GM18499 (cell line): ENCODE data around the gene WDR86.

Source experiments
- ATAC-seq: cut with Tn5 transposase; IDR thresholded peaks from one replicate; pipeline ENCODE4 v1.9.1; 2021; ENCODE audit warnings: moderate number of reproducible peaks; ENCODE audit not compliant: insufficient read depth, unreplicated experiment

WDR86 gene, protein sequence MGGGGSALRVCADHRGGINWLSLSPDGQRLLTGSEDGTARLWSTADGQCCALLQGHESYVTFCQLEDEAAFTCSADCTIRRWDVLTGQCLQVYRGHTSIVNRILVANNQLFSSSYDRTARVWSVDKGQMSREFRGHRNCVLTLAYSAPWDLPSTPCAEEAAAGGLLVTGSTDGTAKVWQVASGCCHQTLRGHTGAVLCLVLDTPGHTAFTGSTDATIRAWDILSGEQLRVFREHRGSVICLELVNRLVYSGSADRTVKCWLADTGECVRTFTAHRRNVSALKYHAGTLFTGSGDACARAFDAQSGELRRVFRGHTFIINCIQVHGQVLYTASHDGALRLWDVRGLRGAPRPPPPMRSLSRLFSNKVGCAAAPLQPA

DNA sequence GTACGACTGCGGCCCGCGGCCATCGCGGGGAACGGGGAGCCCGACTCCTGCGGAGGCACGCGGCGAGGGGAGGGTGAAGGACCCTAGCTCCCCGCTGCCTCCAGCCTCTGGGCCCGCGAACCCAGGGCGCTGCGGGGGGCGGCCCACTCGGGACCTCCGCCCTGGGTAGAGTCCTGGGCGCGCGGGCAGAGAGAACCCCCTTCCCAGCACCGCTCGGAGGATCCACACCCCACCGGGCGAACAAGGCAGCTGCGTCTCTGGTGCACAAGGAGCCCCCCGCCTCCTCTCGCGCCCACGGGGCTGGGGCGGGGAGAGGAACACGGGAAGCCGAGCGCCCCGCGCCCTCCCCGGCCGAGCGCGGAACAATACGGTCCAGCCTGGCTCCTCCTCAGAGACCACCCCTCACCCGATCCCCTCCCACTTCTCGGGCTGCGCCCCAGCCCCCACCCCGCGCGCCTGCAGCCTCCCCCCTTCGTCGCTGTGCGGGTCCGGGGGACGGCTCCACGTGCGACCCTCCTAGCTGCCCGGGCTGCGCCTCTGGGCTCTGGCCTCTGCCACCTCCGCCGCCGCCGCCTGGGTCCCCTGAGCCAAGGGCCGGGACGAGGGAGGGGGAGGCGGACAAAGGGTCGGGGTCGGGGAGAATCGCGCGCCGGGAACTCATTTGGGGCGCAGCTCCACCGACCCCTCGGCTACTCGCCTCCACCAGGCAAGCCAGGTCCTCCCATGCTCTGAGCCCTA is at the start of gene WDR86:
TSS of gene WDR86 (minus strand) at position 372 of the 738 bp plus-strand sequence. CDS start 449 bp downstream, outside the sequence.
- no peak for ATAC-seq

DNA sequence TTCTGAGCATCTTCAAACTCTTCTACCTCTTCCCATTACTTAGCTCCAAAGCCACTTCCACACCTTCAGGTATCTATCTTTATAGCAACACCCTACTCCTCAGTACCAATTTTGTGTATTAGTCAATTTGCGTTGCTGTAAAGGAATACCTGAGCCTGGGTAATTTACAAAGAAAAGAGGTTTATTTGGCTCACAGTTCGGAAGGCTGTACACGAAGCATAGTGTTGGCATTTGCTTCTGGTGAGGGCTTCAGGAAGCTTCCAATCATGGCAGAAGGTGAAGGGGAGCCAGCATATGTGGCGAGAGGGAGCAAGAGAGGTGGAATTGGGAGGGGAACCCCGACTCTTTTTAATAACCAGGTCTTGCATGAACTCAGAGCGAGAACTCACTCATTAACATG is 47.7 kb upstream of the WDR86 start:
- no peak for ATAC-seq

DNA sequence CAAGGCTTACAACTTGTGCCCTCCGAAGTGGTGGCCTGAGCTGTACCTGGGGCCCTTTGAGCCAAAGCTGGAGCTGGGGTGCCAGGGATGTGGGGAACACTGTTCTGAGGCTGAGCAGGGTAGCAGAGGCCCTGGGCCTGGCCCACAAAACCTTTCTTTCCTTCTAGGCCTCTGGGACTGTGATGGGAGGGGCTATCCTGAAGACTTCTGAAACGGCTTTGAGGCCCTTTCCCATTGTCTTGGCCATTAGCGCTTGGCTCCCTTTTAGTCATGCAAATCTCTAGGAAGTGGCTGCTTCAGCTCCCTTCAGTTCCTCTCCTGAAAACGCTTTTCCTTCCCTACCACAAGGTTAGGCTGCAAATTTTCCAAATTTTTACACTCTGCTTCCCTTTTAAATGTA is 46.9 kb upstream of the WDR86 start:
- no peak for ATAC-seq

DNA sequence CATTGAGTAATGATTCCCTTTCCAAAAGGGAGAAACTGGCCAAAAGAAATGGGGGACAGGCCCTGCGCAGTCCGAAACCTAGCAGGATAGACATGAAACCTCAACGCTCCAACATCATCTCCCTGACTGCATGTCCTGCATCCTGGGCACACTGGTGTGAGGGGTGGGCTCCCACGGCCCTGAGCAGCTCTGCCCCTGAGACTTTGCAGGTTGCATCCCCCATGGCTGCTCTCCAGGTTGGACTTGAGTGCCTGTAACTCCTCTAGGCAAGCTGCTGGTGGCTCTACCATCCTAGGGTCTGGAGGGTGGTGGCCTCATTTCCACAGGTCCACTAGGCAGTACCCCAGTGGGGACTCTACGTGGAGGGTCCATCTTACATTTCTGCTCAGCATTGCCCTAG is 46.4 kb upstream of the WDR86 start:
- no peak for ATAC-seq

DNA sequence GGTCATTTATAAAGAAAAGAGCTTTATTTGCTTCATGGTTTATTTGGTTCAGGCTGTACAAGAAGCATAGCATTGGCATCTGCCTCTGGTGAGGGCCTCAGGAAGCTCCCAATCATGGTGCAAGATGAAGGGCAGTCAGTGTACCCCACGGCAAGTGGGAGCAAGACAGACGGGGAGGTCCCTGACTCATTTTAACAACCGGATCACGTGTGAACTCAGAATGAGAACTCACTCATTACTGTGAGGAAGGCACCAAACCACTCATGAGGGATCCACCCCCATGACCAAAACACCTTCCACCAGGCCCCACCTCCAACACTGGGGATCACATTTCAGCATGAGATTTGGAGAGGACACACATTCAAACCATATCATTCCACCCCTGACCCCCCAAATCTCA is 45.9 kb upstream of the WDR86 start:
- no peak for ATAC-seq

DNA sequence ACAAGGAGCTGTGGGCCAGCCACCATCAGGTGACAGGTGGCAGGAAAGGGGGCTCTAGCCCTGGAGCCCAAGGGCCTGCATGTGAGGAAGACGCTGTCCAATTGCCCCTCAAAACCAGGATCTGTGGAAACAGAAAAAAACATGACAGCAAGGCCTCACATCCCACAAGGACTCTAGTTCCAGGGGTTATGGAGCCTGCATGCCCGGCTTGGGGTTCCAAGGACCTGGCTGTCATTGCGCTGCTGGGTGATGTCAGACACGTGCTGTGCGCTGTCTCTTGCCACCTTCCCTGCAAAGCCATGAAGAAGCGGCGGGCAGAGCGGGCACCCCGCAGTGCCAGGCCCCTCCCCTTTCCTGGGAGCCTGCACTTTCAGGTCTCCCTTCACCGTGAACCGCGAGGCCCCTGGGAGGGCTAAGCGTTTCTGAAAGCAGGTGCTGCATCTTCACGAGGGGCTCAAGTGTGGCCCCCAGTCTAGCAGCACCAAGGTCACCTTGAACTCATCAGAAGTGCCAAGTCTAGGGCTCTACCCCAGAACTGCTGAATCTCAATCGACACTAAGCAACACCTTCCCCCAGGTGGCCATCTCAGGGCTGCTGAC is 45.2 kb upstream of the WDR86 start:
- no peak for ATAC-seq

DNA sequence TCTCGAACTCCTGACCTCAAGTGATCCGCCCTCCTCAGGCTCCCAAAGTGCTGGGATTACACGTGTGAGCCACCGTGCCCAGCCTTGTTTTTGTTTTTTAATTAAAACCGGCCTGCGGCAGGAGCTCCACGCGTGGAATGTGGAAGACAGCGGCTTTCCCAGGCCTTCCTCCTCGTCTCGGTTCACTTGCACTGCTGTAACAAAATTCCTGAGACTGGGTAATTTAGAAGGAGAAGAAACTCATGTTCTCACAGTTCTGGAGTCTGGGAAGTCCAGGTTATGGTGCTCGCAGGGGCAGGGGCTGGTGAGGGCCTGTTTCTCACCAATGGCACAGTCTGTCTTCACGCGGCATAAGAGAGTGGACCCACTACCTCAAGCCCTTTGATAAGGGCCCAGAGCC is 44.5 kb upstream of the WDR86 start:
- no peak for ATAC-seq

DNA sequence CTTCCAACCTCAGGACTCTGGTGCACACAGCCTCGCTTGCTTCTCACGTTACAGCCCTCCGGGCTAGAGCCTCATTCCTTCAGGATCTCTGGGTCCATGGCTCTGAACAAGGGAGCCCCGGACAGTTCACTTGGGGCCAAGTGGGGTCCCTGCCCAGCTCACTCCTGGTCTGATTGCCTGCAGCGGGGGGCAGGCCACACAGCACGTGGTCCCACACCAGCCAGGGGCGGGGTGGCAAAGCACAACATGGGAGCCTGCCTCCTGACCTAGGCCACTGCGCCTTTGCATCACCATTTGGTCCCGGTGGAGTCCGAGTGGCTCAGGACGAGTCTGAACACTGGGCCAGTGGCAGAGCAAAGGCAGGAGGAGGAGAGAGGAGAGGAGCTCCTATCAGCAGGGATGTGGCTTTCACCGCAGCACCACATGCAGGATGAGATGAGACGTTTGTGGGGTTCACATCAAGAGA is 43.5 kb upstream of the WDR86 start:
- ATAC-seq: no peak

DNA sequence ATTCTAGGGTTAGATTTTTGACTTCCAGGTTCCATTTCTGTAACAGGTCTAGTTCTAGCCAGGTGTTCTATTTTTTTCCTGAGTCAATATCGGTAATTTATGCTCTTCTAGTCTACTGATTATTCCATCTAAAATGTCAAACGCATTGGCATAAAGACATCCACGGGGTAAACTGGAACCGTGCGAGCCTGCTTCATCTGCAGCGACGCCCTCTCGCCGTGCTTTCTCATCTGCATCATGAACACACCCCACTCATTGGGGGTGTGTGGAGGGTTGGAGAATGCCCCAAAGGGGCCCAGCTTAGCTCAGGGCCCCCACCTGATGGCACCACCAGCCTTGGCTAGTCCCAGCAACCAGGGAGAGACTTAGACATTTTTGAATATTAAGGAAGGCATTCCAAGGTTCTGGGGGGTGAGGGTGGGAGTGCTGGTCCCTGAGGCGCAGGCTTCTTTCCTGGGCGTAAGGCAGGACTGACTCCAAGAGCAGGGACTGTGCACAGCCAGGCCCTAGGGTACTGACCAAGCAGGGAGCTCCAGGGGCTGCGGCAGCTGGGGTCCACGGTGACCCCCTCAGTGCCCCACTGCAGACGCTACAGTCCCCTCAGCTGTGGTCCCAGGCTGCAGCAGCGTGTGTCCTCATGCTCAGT is 43.0 kb upstream of the WDR86 start:
- no peak for ATAC-seq

DNA sequence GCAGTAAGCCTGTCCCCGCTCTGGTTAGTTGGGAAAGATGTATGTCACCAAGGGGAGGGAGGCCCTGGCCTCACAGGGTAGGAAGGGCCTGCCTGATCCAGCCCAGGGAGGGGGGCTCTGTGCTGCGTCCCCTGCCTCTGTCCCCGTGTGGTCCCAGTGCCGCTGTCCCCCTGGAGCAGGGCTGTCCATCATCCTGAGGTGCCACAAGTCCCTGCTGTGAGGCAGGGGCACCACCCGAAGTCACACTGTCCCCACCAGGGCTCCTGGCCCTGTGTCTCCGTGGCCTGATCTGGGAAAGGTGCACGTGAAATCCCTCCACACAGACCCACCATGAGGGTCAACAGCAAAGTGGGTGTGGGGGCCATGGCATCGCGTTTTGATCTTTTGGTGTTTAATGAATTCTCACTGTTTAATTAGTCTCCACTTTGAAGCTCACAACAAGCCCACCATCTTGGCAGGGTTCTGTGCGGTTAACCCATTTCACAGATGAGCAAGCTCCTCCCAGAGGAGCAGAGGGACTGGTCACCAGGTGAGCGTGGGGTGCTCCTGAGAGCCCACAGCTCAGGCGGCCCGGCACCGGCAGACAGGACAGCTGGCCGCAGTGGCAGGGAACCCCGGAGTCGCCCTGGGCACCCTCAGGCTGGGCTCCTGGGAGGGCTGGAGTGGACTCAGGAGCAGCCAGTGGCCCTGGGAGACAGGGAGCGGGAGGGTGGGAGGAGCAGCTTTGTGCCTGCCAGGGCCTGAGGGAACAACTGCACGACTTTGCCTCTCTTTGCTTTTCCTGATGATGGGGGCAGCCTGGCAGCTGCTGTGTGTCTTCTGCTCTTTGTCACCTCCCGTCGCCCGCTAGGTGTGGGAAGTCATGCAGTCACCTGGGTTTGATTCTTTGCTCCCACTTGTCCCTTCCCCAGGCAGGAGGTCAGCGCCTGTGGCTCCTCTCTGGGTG is 42.1 kb upstream of the WDR86 start:
- ATAC-seq: no peak

DNA sequence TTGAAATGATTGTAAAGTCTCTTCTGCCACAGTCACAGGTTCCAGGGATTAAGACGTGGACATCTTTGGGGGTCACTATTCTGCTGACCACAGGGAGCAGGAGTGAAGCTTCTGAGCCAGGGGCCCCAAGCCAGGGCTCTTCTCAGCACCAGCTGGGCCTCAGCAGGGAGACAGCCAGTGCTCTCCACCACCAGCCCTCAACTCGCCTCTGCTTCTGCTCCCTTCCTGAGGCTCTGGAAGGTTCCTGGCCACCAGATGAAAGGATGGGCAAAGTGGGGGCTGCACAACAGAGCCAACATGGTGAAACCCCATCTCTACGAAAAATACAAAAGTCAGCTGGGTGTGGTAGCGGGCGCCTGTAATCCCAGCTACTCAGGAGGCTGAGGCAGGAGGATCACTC is 41.3 kb upstream of the WDR86 start:
- ATAC-seq: no peak

DNA sequence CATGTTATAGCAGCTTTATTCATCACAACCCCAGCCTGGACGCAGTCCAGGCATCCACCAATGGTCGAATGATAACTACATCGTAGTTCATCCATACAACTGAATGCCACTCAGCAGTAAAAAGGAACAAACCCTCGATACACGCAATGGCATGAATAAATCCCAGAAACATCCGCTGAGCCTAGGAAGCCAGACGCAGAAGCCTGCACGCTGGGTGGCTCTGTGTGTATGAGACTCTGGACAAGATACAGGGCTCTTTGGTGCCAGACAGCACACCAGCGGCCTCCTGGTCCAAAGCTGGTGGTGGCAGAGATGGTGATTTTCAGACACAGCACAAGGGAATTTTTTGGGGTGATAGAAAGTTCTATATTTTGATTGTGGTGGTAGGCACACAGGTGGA is 40.2 kb upstream of the WDR86 start:
- ATAC-seq: no peak

DNA sequence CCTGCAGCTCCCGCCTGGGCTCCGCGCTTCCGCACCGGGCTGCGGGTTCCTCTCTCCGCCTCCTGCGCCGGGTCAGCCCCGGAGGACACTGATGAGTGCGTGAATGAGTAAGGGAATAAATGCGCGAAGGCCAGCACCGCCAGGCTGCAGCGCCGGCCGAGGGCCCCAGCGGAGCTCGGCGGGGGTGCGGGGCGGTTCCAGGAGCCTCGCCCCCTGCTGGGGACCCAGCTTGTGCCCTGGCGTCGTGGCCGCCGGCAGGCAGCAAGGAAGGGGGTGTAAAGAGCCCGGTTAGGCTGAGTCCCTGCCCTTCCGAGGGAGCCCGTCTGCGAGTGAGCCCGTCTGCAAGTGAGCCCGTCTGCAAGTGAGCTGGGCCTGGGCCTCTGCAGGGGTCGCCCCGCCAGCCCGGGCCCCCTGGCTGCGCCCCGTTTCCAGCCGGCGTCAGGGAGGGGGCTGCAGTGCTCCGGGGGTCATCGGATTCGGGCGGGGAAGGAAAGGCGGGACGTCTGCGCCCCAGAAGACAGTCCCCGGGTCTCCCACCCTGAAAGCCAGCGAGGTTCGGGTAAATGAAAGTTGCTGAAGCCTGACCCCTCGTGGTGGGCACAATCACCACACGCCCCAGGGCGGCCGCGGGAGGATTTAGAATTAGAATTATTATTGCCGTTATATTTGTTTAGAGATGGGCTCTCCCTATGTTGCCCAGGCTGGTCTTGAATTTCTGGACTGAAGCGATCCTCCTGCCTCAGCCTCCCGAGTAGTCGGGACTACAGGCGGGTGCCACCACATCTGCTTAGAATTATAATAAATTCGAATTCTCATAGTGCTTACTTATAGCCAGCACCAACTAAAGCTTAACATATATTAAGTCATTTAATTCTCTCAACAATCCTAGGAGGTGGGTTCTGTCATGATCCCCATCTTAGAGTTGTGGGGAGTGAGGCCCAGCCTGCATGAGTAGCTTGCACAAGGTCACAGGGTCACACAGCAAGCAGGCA is 38.7 kb upstream of the WDR86 start:
- ATAC-seq: no peak

DNA sequence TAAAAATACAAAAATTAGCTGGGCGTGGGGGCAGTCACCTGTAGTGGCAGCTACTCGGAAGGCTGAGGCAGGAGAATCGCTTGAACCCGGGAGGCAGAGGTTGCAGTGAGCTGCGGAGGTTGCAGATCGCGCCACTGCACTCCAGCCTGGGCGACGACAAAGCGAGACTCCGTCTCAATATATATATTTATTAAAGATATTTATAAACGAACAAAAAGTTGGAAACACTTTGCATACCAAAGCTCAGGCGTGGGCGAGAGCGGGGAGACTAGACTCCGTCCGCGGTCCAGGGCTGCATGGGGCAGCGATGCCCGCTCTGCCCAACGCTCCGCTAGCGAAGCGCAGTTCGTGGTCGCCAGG is 38.0 kb upstream of the WDR86 start:
- no peak for ATAC-seq

DNA sequence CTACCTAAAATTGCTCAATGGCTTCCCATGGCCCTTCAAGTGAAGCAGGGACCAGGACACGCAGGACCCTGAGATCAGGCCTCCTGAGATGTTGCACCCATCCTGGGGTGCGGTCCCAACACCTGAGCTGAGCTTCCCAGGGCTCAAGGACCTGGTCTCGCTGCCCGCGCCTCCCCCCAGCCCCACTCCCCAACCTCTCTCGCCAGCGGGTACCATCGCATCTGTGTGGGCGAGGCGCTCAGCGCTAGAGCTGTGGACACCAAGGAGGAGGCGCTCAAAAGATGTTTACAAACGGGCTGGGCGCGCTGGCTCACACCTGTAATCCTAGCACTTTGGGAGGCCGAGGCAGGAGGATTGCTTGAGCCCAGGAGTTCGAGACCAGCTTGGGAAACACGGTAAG is 37.5 kb upstream of the WDR86 start:
- ATAC-seq: no peak

DNA sequence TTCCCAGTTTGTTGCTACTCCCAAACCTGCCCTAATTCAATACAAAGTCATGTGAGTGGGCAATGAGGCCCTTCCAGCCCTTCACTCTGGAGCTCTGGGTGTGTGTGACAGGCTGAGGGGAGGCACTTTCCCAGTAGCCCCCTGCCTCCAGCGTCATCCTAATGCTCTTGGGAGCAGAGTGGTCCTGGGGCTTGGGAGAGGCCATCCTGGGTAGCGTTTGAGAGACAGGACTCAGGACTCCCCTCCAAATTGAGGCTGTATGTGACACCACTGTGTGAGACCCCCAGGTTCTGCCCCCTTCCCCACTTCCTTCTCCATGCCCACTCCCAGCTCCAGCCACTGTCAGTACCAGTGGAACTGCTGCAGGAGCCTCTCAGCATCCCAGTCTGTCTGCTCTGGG is 36.6 kb upstream of the WDR86 start:
- no peak for ATAC-seq

DNA sequence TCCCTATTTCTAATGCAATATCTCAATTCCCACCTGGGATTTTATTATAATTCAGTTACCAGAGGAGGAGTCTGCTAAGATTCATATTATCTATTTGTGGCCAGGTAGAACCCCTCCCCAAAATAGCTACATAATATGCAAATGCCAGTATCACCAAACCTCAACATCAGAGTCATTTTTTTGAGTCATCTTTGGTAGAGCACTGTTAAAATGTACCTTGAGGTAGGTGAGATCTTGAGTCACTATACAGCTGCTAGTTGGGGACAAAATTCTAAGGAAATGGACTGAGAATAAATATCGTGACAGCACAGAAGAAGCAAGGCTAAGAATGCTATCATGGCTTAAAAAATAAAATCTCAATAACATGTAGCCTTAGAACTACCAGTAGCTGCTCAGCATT is 34.8 kb upstream of the WDR86 start:
- no peak for ATAC-seq

DNA sequence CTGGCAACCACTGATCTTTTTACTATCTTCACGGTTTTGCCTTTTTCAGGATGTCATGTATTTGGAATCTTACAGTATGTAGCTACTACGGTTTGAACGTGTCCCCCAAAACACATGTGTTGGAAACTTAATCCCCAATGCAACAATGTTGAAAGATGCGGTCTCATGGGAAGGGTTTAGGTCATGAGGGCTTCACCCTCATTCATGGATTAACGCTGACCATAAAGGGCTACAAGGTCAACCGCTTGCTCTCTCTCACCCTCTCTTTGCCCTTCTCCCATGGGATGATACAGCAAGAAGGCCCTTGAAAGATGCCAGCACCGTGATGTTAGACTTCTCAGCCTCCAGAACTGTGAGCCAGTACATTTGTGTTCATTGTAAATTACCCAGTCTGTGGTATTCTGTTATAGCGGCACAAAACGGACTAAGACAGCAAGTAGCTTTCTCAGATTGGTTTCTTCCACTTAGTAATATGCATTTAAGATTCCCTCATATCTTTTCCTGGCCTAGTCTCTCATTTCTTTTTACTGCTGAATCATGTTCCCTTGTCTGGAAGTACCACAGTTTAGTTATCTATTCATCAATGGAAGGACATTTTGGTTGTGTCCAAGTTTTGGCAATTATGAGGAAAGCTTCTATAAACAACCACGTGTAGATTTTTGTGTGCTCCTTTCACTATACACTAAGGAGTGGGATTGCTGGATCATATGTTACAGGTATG is 33.1 kb upstream of the WDR86 start:
- ATAC-seq: no peak
